Body of pancreas (tissue), 4 donors: ENCODE results near the gene MYO10. TPM values are rescaled to one million over a fixed set of nuclear protein-coding genes. Genes with fewer than 3 reads are reported as not detected.
"Not testable (repeated sequence)": the region's sequence is repeated elsewhere in the genome, so short reads cannot be mapped to it uniquely, and the experiment has no call there.

Experiments
- ATAC-seq: fragments of 150-250 bp; one replicate; pipeline ENCODE4 v1.9.1; 2016
- DNase-seq, 4 donors: peaks; one replicate each; pipeline ENCODE4 v3.0.0-alpha.2; 2019
- H3K27ac ChIP-seq, 4 donors: fragments of 200-600 bp; sonication (generic); 1 replicate in 3 of 4; 2 replicates in 1 of 4; pipeline versions ENCODE4 v1.5.1 to v1.6.1; 2016 to 2019; ENCODE audit warnings: mild to moderate bottlenecking in 1 of 4, mixed read lengths in 1 of 4, moderate library complexity in 1 of 4
- H3K27me3 ChIP-seq, 2 donors: fragments of 200-600 bp; sonication (generic); one replicate each; pipeline ENCODE4 v1.6.0; 2016; ENCODE audit warnings: mild to moderate bottlenecking in 1 of 2
- H3K36me3 ChIP-seq, 2 donors: fragments of 200-600 bp; sonication (generic); replicated peaks in 1 of 2; 2 replicates each; pipeline ENCODE4 v1.5.1; 2016; ENCODE audit warnings: low read depth in 2 of 2; ENCODE audit not compliant: insufficient read depth in 1 of 2
- H3K4me1 ChIP-seq: fragments of 200-600 bp; sonication (generic); one replicate; pipeline ENCODE4 v1.6.0; 2016
- H3K4me3 ChIP-seq, 2 donors: fragments of 200-600 bp; sonication (generic); 1 replicate in 1 of 2; 2 replicates in 1 of 2; pipeline ENCODE4 v1.5.1; 2016 to 2019
- H3K9me3 ChIP-seq, 3 donors: fragments of 200-600 bp; sonication (generic); 1 replicate in 2 of 3; 2 replicates in 1 of 3; pipeline ENCODE4 v1.5.1; 2016
- CTCF ChIP-seq, 7 experiments: fragments of 450-650 bp in 4 of 7; fragments of 200-600 bp in 3 of 7; sonication (generic) in 3 of 7; IDR thresholded peaks; one replicate each; pipeline ENCODE4 v1.5.1; 2016 to 2019; ENCODE audit warnings: antibody characterized with exemption in 7 of 7
- POLR2A ChIP-seq, 3 donors: fragments of 450-650 bp; IDR thresholded peaks; one replicate each; pipeline ENCODE4 v1.6.1; 2016; ENCODE audit warnings: antibody characterized with exemption in 3 of 3, mild to moderate bottlenecking in 2 of 3
- WGBS, 2 donors: methylation state at CpG; one replicate each; pipeline ENCODE4 v1.1.5; 2017; 5-methylcytosine and 5-hydroxymethylcytosine counted together
- intact Hi-C: fragments of 100-400 bp; cut with DNase I; formaldehyde crosslinking; loops from one replicate; pipeline ENCODE4 v1.15.1; 2023
- total RNA-seq, 2 donors: library from RNA; depleted of rRNA; stranded (reverse); fragments of >200 nt; gene quantifications; one replicate each; pipeline ENCODE4 v1.1.0, GENCODE V29; 2016

The MYO10 gene
- total RNA-seq, 2 donors from 2014 or later = 35.8 to 162 TPM

DNA sequence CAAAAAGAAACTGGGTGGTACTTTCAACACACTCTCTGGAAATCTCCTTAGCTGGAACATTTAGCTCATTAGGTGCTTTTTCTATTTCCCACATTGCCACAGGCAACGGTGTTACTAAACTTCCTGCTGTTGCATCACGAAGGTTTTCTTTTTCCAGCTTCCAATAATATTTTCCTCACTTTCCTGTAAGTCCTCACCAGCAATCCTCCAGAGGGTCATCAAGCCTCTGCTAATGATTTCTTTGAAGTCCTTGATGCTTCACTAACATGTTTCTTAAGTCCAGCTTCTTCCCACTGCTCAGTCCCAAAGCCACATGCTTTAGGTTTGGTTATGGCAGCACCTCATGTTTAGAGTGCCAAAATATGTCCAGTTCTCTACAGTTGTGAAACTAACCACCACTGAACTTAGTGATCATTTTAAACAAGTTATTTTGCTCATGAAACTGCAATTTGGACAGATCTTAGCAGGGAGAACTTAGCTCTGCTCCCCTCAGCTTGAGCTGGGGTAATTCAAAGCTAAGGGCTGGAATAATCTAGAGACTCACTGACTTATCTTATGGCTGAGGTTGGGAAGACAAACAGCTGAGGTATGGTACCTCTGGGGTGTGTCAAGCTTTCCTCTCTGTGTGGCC is 279.4 kb downstream of the MYO10 start:
- Histone ChIP-seq H3K27ac (no peak overlapping the region), H3K4me3 (no peak overlapping the region), H3K36me3 (no peaks in the 10 kb centered on the region), H3K4me1 (no peaks in the 10 kb centered on the region), H3K27me3 (no peaks in the 10 kb centered on the region), H3K9me3 (no peaks in the 10 kb centered on the region)
- ATAC-seq (peak; percentile 38), DNase-seq (peak in 1 of 4 donors; percentile 20)
- TF ChIP-seq CTCF (IDR thresholded peaks at IDR 0.05) (no peak), POLR2A (IDR thresholded peaks at IDR 0.05) (no peak)
- WGBS, 2 donors = 76 to 77% methylated on average over 2 of the region's 2 CpGs
- intact Hi-C loops = no loop called here

- intact Hi-C loops = no loop called here
- Histone ChIP-seq H3K4me1 (no peaks in the 10 kb centered on the region), H3K4me3 (no peak overlapping the region), H3K9me3 (no peaks in the 10 kb centered on the region), H3K27me3 (no peaks in the 10 kb centered on the region), H3K36me3 (no peaks in the 10 kb centered on the region), H3K27ac (no peak overlapping the region)
- ATAC-seq (no peak), DNase-seq (no peak)
- TF ChIP-seq POLR2A (IDR thresholded peaks at IDR 0.05) (no peak), CTCF (IDR thresholded peaks at IDR 0.05) (no peak)
- 39 to 57% methylated on average over 6 of the region's 6 CpGs for WGBS, 2 donors
Observed at GRCh38 chr5:16654647-16655334, 281.3 kb downstream of the MYO10 start.

DNA sequence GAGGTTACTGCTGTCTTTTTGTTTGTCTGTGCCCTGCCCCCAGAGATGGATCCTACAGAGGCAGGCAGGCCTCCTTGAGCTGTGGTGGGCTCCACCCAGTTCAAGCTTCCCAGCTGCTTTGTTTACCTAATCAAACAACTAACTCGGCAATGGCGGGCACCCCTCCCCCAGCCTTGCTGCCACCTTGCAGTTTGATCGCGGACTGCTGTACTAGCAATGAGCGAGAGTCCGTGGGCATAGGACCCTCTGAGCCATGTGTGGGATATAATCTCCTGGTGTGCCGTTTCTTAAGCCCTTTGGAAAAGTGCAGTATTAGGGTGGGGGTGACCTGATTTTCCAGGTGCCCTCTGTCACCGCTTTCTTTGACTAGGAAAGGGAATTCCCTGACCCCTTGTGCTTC is 287.3 kb downstream of the MYO10 start:
- DNase-seq, H3K4me1 ChIP-seq, H3K27ac ChIP-seq, H3K4me3 ChIP-seq, H3K9me3 ChIP-seq, ATAC-seq, H3K36me3 ChIP-seq, intact Hi-C loops, H3K27me3 ChIP-seq: not testable (repeated sequence)
- 63 to 75% methylated on average over 6 to 8 of the region's 8 CpGs for WGBS, 2 donors

GRCh38 chr5:16644301-16644889 is 291.7 kb downstream of the MYO10 start:
- intact Hi-C loops = no loop called here
- Histone ChIP-seq H3K27ac (no peak overlapping the region), H3K27me3 (no peaks in the 10 kb centered on the region), H3K4me3 (no peak overlapping the region), H3K4me1 (no peaks in the 10 kb centered on the region), H3K36me3 (no peaks in the 10 kb centered on the region), H3K9me3 (no peaks in the 10 kb centered on the region)
- ATAC-seq = no peak
- no peak for DNase-seq
- TF ChIP-seq POLR2A (IDR thresholded peaks at IDR 0.05) (no peak), CTCF (IDR thresholded peaks at IDR 0.05) (no peak)
- WGBS, 2 donors = 84 to 87% methylated on average over 11 of the region's 11 CpGs

DNA sequence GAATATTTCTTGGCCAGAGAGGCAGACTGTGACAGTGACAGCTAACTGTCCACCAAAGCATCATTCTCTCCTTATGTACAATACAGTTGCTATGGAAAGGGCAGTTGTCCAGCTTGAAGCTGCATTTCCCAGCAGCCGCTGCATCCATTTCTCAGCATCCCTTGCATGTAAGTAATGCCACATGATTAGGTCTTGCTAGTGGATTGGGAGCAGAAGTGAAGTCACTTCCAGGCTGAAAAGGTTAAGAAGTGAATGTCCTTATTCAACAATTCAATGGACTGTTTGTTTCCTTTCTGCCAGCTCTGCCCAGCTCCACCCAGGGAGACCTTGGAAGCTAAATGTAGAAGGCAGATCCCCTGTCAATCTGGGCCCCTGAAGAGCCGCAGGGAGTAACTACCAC is 293.2 kb downstream of the MYO10 start:
- Histone ChIP-seq H3K4me1 (no peaks in the 10 kb centered on the region), H3K9me3 (no peaks in the 10 kb centered on the region), H3K27me3 (no peaks in the 10 kb centered on the region), H3K4me3 (no peak overlapping the region), H3K36me3 (no peaks in the 10 kb centered on the region), H3K27ac (no peak overlapping the region)
- WGBS, 2 donors = 62 to 71% methylated on average over 2 of the region's 2 CpGs
- ATAC-seq = no peak
- TF ChIP-seq CTCF (IDR thresholded peaks at IDR 0.05) = no peak
- TF ChIP-seq POLR2A (IDR thresholded peaks at IDR 0.05) = no peak
- DNase-seq = no peak
- intact Hi-C loops = no loop called here
